ENCODE data around the gene ZNF519. TPM values are rescaled to one million over a fixed set of nuclear protein-coding genes. Genes with fewer than 3 reads are reported as not detected.

The ZNF519 gene
- total RNA-seq, 4 donors from 2014 or later, result 0.72 to 8.7 (median 2.6) TPM

GRCh38 chr18:14100503-14101286 is 31.5 kb downstream of the ZNF519 start:
- no peak overlapping the region for H3K4me3 ChIP-seq (ENCODE audit: low read depth, poor library complexity, severe bottlenecking)
- TF ChIP-seq POLR2A (IDR thresholded peaks at IDR 0.05) (no peak), CTCF (IDR thresholded peaks at IDR 0.05) (no peak)
- no peak for DNase-seq (ENCODE audit: low spot score in 2 of 2)
- intact Hi-C loops (cut with DNase I; ENCODE audit: low total_unique reads), result no loop called here
- 90 to 94% methylated on average over 4 of the region's 4 CpGs for WGBS, 2 donors

DNA sequence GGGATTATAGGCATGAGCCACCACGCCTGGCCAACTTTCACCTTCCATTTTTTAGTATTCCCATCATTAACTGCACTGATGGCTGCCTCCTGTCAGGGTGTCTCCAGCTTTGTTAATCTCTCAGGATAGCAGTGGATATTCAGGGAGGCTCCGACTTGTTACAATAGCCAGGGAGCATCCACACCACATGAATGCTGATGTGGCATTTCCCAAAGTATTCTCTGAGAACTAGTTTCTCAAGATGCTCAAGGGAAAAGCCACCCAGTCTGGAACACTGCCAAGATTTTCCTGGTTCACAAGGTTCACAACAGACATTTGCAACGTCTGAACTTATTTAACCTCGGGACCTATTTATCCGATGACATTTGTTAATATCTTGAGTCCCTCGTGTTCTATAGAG is 33.8 kb downstream of the ZNF519 start:
- no peak overlapping the region for H3K4me3 ChIP-seq (ENCODE audit: low read depth, poor library complexity, severe bottlenecking)
- TF ChIP-seq CTCF (IDR thresholded peaks at IDR 0.05) (no peak), POLR2A (IDR thresholded peaks at IDR 0.05) (no peak)
- intact Hi-C loops (cut with DNase I; ENCODE audit: low total_unique reads), result no loop called here
- WGBS, 2 donors, result 71% methylated on average over 6 of the region's 6 CpGs
- no peak for DNase-seq (ENCODE audit: low spot score in 2 of 2)

DNA sequence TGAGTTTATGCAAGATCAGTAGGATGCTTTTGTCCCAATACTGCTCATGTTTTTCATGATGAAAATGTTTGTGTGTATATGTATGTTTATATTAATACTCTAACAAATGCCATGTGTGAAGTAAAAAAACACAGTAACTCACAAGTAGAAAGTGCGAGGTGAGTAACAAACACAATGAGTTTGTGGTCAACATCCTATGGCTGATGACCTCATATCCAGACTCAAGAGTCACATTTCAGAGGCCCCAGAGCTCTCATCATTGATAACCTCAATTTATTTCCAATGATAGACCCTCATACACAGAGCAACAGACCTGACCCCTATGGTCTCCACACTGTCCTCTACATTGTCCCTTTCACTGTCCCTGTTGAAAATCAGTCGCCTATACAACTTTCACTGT is 34.5 kb downstream of the ZNF519 start:
- DNase-seq (ENCODE audit: low spot score in 2 of 2), result no peak
- intact Hi-C loops (cut with DNase I; ENCODE audit: low total_unique reads), result no loop called here
- 92 to 99% methylated on average over 2 of the region's 2 CpGs for WGBS, 2 donors
- no peak overlapping the region for H3K4me3 ChIP-seq (ENCODE audit: low read depth, poor library complexity, severe bottlenecking)
- no peak for TF ChIP-seq CTCF (IDR thresholded peaks at IDR 0.05)
- no peak for TF ChIP-seq POLR2A (IDR thresholded peaks at IDR 0.05)

GRCh38 chr18:14093307-14093915 is 38.8 kb downstream of the ZNF519 start:
- intact Hi-C loops (cut with DNase I; ENCODE audit: low total_unique reads), result no loop called here
- TF ChIP-seq POLR2A (IDR thresholded peaks at IDR 0.05) (no peak), CTCF (IDR thresholded peaks at IDR 0.05) (no peak)
- H3K4me3 ChIP-seq (ENCODE audit: low read depth, poor library complexity, severe bottlenecking), result no peak overlapping the region
- no peak for DNase-seq (ENCODE audit: low spot score in 2 of 2)
- WGBS, 2 donors, result 42 to 48% methylated on average over 1 of the region's 1 CpG

DNA sequence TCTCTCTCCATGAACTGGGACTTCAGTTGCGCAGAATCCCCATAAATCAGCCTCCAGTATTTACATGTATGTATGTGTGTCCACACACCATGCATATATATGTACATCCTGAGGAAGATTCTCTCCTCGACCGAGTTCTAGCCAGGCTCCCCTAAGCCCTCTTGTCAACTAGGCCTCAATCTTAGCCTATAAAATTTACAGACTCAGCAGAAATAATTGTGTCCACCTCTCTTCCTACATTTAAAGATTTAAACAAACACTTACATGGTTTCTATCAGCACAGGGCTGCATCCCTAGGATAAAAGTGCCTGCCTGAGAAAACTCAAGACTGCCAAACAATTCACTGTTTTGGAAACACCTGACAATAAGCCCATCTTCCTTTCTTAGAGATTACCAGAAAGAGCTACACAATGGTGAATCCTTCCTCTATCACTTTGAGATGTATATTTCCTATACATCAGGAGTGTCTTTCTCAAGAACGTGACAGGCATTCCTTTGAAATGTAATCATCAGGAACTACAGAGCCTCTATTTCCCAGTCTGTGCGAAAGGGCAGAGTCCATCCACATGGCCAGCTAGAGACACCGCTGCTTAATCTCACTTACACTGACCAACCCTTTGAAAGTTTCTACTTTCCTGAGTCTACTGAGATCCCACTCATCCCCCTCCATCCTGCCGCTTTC is 39.5 kb downstream of the ZNF519 start:
- TF ChIP-seq CTCF (IDR thresholded peaks at IDR 0.05), result no peak
- TF ChIP-seq POLR2A (IDR thresholded peaks at IDR 0.05), result no peak
- no peak for DNase-seq (ENCODE audit: low spot score in 2 of 2)
- intact Hi-C loops (cut with DNase I; ENCODE audit: low total_unique reads), result no loop called here
- 86 to 93% methylated on average over 7 of the region's 7 CpGs for WGBS, 2 donors
- no peak overlapping the region for H3K4me3 ChIP-seq (ENCODE audit: low read depth, poor library complexity, severe bottlenecking)
